GM23248 (cell line): ENCODE results near the gene GIGYF1. TPM values are rescaled to one million over a fixed set of nuclear protein-coding genes. Genes with fewer than 3 reads are reported as not detected.
A peak's percentile ranks its signal among the peaks of the same experiment; 100 is the strongest.

Experiments
- DNase-seq: peaks from one replicate; pipeline ENCODE4 v3.0.0-alpha.2; 2015
- H2AFZ ChIP-seq: fragments of 200-600 bp; sonication (generic); 2 replicates; pipeline ENCODE4 v1.6.1; 2016; ENCODE audit warnings: antibody characterized with exemption
- H3F3A ChIP-seq: fragments of 200-600 bp; sonication (generic); 2 replicates; pipeline ENCODE4 v1.6.1; 2016; ENCODE audit warnings: mild to moderate bottlenecking, antibody characterized with exemption, mixed run types; ENCODE audit not compliant: insufficient read depth
- H3K27ac ChIP-seq: fragments of 200-600 bp; sonication (generic); 2 replicates; pipeline ENCODE4 v1.5.1; 2016; ENCODE audit warnings: mild to moderate bottlenecking
- H3K27me3 ChIP-seq: fragments of 200-600 bp; sonication (generic); replicated peaks from 2 replicates; pipeline ENCODE4 v1.6.1; 2016; ENCODE audit warnings: mild to moderate bottlenecking; ENCODE audit not compliant: insufficient read depth
- H3K36me3 ChIP-seq: fragments of 200-600 bp; sonication (generic); 2 replicates; pipeline ENCODE4 v1.6.1; 2016; ENCODE audit warnings: low read depth, mild to moderate bottlenecking
- H3K4me1 ChIP-seq: fragments of 200-600 bp; sonication (generic); 2 replicates; pipeline ENCODE4 v1.6.1; 2016; ENCODE audit warnings: mild to moderate bottlenecking; ENCODE audit not compliant: insufficient read depth
- H3K4me2 ChIP-seq: fragments of 200-600 bp; sonication (generic); one replicate; pipeline ENCODE4 v1.6.1; 2016; ENCODE audit warnings: mild to moderate bottlenecking; ENCODE audit not compliant: unreplicated experiment
- H3K4me3 ChIP-seq: fragments of 200-600 bp; sonication (generic); 2 replicates; pipeline ENCODE4 v1.5.1; 2016; ENCODE audit warnings: mild to moderate bottlenecking
- H3K79me2 ChIP-seq: fragments of 200-600 bp; sonication (generic); 2 replicates; pipeline ENCODE4 v1.6.1; 2016; ENCODE audit warnings: mild to moderate bottlenecking; ENCODE audit not compliant: insufficient read depth
- H3K9ac ChIP-seq: fragments of 200-600 bp; sonication (generic); 2 replicates; pipeline ENCODE4 v1.6.1; 2016; ENCODE audit warnings: mild to moderate bottlenecking
- H3K9me2 ChIP-seq: fragments of 200-600 bp; sonication (generic); 2 replicates; pipeline ENCODE4 v1.6.1; 2016; ENCODE audit warnings: mixed run types, mild to moderate bottlenecking, moderate library complexity; ENCODE audit not compliant: insufficient read depth
- H3K9me3 ChIP-seq: fragments of 200-600 bp; sonication (generic); one replicate; pipeline ENCODE4 v1.6.1; 2017; ENCODE audit warnings: low read depth
- H4K20me1 ChIP-seq: fragments of 200-600 bp; sonication (generic); 2 replicates; pipeline ENCODE4 v1.6.0; 2016; ENCODE audit not compliant: insufficient read depth
- EZH2 ChIP-seq: fragments of 200-600 bp; sonication (generic); IDR thresholded peaks from 2 replicates; pipeline ENCODE4 v1.6.1; 2018; ENCODE audit warnings: antibody characterized with exemption, mild to moderate bottlenecking; ENCODE audit not compliant: insufficient read depth, poor library complexity, severe bottlenecking
- EZH2phosphoT487 ChIP-seq: fragments of 200-600 bp; sonication (generic); IDR thresholded peaks from 2 replicates; pipeline ENCODE4 v1.6.1; 2018; ENCODE audit warnings: antibody characterized with exemption, moderate library complexity, mild to moderate bottlenecking, low read depth; ENCODE audit not compliant: insufficient read depth
- WGBS, 2 experiments: methylation state at CpG; one replicate each; pipeline ENCODE4 v1.1.6; 2015 to 2017; ENCODE audit warnings: low lambda C conversion rate in 2 of 2, low coverage in 1 of 2; ENCODE audit errors: missing lambda C conversion rate in 2 of 2; 5-methylcytosine and 5-hydroxymethylcytosine counted together
- in situ Hi-C: fragments of 300-500 bp; cut with MboI; formaldehyde crosslinking; loops from 2 replicates; pipeline ENCODE4 v1.15.0; 2020
- polyA plus RNA-seq: library from polyadenylated mRNA; unstranded; fragments of >200 nt; fragmentation: Nextera tagmentation; extraction: Ambion mirVana; gene quantifications from 2 replicates; pipeline ENCODE4 v1.2.1, GENCODE V29; 2016
- total RNA-seq: library from RNA; depleted of rRNA; stranded (reverse); fragments of >200 nt; shearing (Covaris generic); gene quantifications from 2 replicates; pipeline ENCODE4 v1.2.3, GENCODE V29; 2014

The GIGYF1 gene
- total and polyA plus RNA-seq, 2 experiments from 2014 or later = 7.4 to 15.6 TPM

- no peaks in the 10 kb centered on the region for H3F3A ChIP-seq
These were observed 18.3 kb downstream of the GIGYF1 start for GRCh38 chr7:100675581-100676350.

DNA sequence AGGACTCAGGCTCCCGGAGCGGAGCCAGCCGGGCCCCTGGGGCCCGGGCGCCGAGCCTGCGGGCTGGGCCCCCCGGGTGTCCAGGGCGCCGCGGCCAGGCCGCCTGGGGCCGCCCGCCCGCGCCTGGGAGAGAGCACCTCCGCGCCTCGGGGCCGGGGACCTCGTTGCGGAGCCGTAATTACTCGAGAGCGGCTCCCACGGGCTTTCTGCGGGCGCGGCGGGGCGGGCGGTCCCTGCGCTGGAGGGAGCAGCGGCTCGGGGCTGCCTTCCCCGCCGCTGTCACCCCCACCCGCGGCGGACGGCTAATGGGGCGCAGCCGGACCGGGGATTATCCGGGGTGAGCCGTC lies 19.0 kb downstream of the GIGYF1 start:
- Histone ChIP-seq H3K9me2 (no peaks in the 10 kb centered on the region), H2AFZ (no peak overlapping the region), H3K36me3 (peaks cover 4% of the 10 kb centered on the region; the same call in 1 of the 2 replicates), H3K27me3 (no peaks in the 10 kb centered on the region), H3K4me3 (peak overlapping the region; percentile 98), H3F3A (no peaks in the 10 kb centered on the region), H3K4me1 (no peaks in the 10 kb centered on the region), H3K79me2 (peaks cover 37% of the 10 kb centered on the region), H3K9ac (peak overlapping the region; percentile 94), H3K27ac (no peak overlapping the region; the same call in 1 of the 2 replicates), H3K9me3 (no peaks in the 10 kb centered on the region), H3K4me2 (peak overlapping the region; percentile 74), H4K20me1 (no peaks in the 10 kb centered on the region)
- in situ Hi-C loops = no loop called here
- DNase-seq = peak; percentile 61
- no peak for TF ChIP-seq EZH2
- TF ChIP-seq EZH2phosphoT487 = no peak
- WGBS, 2 experiments = 0 to 1% methylated on average over 22 to 26 of the region's 46 CpGs

More at GRCh38 chr7:100675581-100676350, 18.3 kb downstream of the GIGYF1 start:
- H3K4me3 ChIP-seq = peak overlapping the region; percentile 98
- DNase-seq = peak; percentile 73
- peaks cover 37% of the 10 kb centered on the region for H3K79me2 ChIP-seq
- peak overlapping the region; percentile 74 for H3K4me2 ChIP-seq
- no peaks in the 10 kb centered on the region for H3K9me2 ChIP-seq
- H2AFZ ChIP-seq = no peak overlapping the region
- peaks cover 4% of the 10 kb centered on the region; the same call in 1 of the 2 replicates for H3K36me3 ChIP-seq
- no peak overlapping the region for H3K27ac ChIP-seq
- WGBS, 2 experiments = 8 to 11% methylated on average over 20 to 51 of the region's 59 CpGs
- H3K9ac ChIP-seq = peak overlapping the region; percentile 94
- no peaks in the 10 kb centered on the region for H4K20me1 ChIP-seq
- no peak for TF ChIP-seq EZH2
- no peak for TF ChIP-seq EZH2phosphoT487
- in situ Hi-C loops = no loop called here
- no peaks in the 10 kb centered on the region for H3K9me3 ChIP-seq
- no peaks in the 10 kb centered on the region for H3K4me1 ChIP-seq
- H3K27me3 ChIP-seq = no peaks in the 10 kb centered on the region

DNA sequence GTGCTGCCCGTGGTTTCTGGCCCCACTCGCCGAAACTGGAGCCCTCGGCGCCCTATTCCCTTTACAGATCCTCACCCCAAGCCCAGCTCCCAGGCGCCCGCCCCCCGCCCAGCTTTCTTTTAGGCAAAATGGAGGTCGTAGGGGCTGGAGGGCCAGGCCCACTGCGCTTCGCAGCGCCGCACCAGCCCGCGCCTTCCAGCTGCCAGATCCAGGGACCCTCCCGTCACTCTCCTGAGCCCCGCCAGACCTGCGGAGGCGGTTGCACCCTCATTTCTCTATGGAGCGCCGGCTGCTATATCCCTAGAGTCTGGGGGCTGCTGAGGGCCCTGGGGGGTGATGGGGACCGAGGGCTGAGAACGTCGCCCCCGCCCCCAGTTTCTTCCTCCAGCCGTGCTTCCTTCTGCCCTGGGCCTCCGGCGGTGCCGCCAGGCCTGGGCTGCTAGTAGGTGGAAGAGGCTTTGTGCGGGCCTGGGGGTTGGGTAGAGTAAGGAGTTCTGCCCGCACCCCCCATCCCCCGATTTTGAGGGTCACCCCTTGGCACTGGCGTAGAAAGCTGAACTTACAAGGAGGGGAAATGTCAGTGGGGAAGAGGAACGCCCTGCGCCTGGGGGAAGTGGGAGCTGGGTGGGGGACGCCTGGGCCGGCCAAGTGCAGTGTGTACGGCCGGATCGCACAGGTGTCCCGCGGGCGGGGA lies 19.5 kb downstream of the GIGYF1 start:
- Histone ChIP-seq H3K4me3 (peak overlapping the region; percentile 98), H3K4me2 (peak overlapping the region; percentile 68), H3K27ac (peak overlapping the region; percentile 92), H3K9me2 (no peaks in the 10 kb centered on the region), H3K27me3 (no peaks in the 10 kb centered on the region), H3K36me3 (peaks cover 4% of the 10 kb centered on the region; the same call in 1 of the 2 replicates), H4K20me1 (no peaks in the 10 kb centered on the region), H3K9me3 (no peaks in the 10 kb centered on the region), H3K79me2 (peaks cover 37% of the 10 kb centered on the region), H3K9ac (peak overlapping the region; percentile 94), H2AFZ (peak overlapping the region; percentile 32), H3F3A (no peaks in the 10 kb centered on the region), H3K4me1 (no peaks in the 10 kb centered on the region)
- TF ChIP-seq EZH2phosphoT487 (no peak), EZH2 (no peak)
- in situ Hi-C loops = no loop called here
- WGBS, 2 experiments = 0 to 3% methylated on average over 35 to 43 of the region's 43 CpGs
- peak; percentile 44 for DNase-seq

DNA sequence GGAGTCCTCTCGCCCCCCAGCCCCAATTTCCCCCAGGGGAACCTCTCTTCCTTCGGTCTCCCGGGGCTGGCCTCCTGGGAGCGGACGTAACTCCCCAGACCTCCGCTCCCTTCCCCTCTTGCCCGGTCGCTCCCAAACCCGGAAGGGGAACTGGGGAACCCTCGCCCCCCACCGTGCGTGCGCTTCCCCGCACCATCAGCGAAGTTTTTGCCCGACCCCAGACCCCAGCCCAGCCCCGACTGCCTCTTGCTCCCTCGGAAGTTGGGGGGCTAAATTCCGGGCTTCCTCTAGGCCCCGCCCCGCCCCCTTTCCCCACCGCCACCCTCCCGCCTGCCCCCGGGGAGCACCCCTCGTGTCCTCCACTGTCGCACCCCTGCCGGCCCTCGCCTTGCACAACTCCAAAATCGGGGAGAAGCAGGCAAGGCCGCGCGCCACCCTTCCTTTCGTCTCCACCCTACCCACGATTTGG lies 20.1 kb downstream of the GIGYF1 start:
- DNase-seq = peak; percentile 60
- no peaks in the 10 kb centered on the region for H3K4me1 ChIP-seq
- no peaks in the 10 kb centered on the region for H3K9me2 ChIP-seq
- peak overlapping the region; percentile 63 for H2AFZ ChIP-seq
- no peaks in the 10 kb centered on the region for H4K20me1 ChIP-seq
- H3K79me2 ChIP-seq = peaks cover 37% of the 10 kb centered on the region
- peak overlapping the region; percentile 68 for H3K4me2 ChIP-seq
- WGBS, 2 experiments = 2% methylated on average over 34 of the region's 34 CpGs; no CpG with 5 or more reads in 1 of the 2 experiments
- in situ Hi-C loops = no loop called here
- TF ChIP-seq EZH2 (no peak), EZH2phosphoT487 (no peak)
- H3K36me3 ChIP-seq = peaks cover 4% of the 10 kb centered on the region; the same call in 1 of the 2 replicates
- H3K27me3 ChIP-seq = no peaks in the 10 kb centered on the region
- H3K9ac ChIP-seq = peak overlapping the region; percentile 94
- peak overlapping the region; percentile 98 for H3K4me3 ChIP-seq
- peak overlapping the region; percentile 92 for H3K27ac ChIP-seq
- no peaks in the 10 kb centered on the region for H3K9me3 ChIP-seq
- no peaks in the 10 kb centered on the region for H3F3A ChIP-seq
